H1 (cell line): ENCODE data around the gene SLPI. TPM values are rescaled to one million over a fixed set of nuclear protein-coding genes. Genes with fewer than 3 reads are reported as not detected.

Experiments used
- CTCF ChIA-PET: fragments of 300-600 bp; sonication (Branson Sonifier 250); formaldehyde crosslinking; loops from one replicate; lab custom pipeline; 2021; ENCODE audit not compliant: partially characterized antibody; lab: Charles Lee
- POLR2A ChIA-PET: fragments of 300-600 bp; sonication (Branson Sonifier 250); formaldehyde crosslinking; loops from one replicate; lab custom pipeline; 2021; ENCODE audit warnings: inconsistent platforms; ENCODE audit not compliant: partially characterized antibody; lab: Charles Lee
- DNase-seq, 2 experiments: peaks; one replicate each; pipeline versions ENCODE4 v3.0.0 to v3.0.0-alpha.2; 2010 to 2022; ENCODE audit warnings: low spot score in 2 of 2, low read depth in 1 of 2, mixed read lengths in 1 of 2
- FAIRE-seq: peaks from 2 replicates; lab custom pipeline; 2011; peaks lifted over from hg19 to GRCh38; lab: Jason Lieb, UNC
- H2AFZ ChIP-seq: 2 replicates; pipeline ENCODE4 v1.8.1; 2012; ENCODE audit warnings: low read length, inconsistent platforms
- H2AK5ac ChIP-seq: 2 replicates; pipeline ENCODE4 v1.6.1; 2013; ENCODE audit warnings: low read depth, low read length
- H2BK120ac ChIP-seq: replicated peaks from 2 replicates; pipeline ENCODE3; 2013; ENCODE audit warnings: low read depth, low read length, inconsistent platforms
- H2BK12ac ChIP-seq: 2 replicates; pipeline ENCODE4 v1.6.1; 2013; ENCODE audit warnings: low read depth, low read length
- H2BK15ac ChIP-seq: 2 replicates; pipeline ENCODE4 v1.6.1; 2013; ENCODE audit warnings: low read length
- H2BK20ac ChIP-seq: 2 replicates; pipeline ENCODE4 v1.6.1; 2013; ENCODE audit warnings: low read length
- H2BK5ac ChIP-seq: 2 replicates; pipeline ENCODE4 v1.6.1; 2013; ENCODE audit warnings: low read depth, low read length
- H3K14ac ChIP-seq: 2 replicates; pipeline ENCODE4 v1.6.1; 2013; ENCODE audit warnings: inconsistent platforms; ENCODE audit not compliant: insufficient read length
- H3K18ac ChIP-seq: 2 replicates; pipeline ENCODE4 v1.6.1; 2013; ENCODE audit warnings: low read length; ENCODE audit errors: extremely low read depth
- H3K23ac ChIP-seq: 2 replicates; pipeline ENCODE4 v1.6.1; 2013; ENCODE audit warnings: inconsistent platforms; ENCODE audit not compliant: insufficient read length
- H3K23me2 ChIP-seq: 2 replicates; pipeline ENCODE4 v1.6.1; 2013; ENCODE audit warnings: low read depth, low read length
- H3K27ac ChIP-seq: 2 replicates; pipeline ENCODE4 v1.6.1; 2011; ENCODE audit warnings: low read depth, low read length, inconsistent platforms
- H3K27me3 ChIP-seq, 4 experiments: replicated peaks in 1 of 4; 1 replicate in 1 of 4; 2 replicates in 3 of 4; pipeline versions ENCODE4 v1.6.1 to v1.8.1; 2011 to 2013; ENCODE audit warnings: low read length in 3 of 4, mild to moderate bottlenecking in 3 of 4, inconsistent platforms in 2 of 4, mixed read lengths in 2 of 4, moderate library complexity in 1 of 4; ENCODE audit not compliant: control insufficient read depth in 3 of 4, insufficient read depth in 3 of 4; ENCODE audit errors: extremely low read depth in 1 of 4
- H3K36me3 ChIP-seq, 4 experiments: 2 replicates each; pipeline versions ENCODE4 v1.6.1 to v1.8.1; 2011 to 2013; ENCODE audit warnings: mild to moderate bottlenecking in 4 of 4, low read length in 3 of 4, moderate library complexity in 2 of 4, control low read depth in 1 of 4, inconsistent platforms in 1 of 4; ENCODE audit not compliant: insufficient read depth in 4 of 4, control insufficient read depth in 2 of 4
- H3K4ac ChIP-seq: replicated peaks from 2 replicates; pipeline ENCODE3; 2013; ENCODE audit warnings: low read length, low read depth, mixed read lengths, inconsistent platforms; ENCODE audit not compliant: insufficient read length
- H3K4me1 ChIP-seq, 4 experiments: replicated peaks in 1 of 4; 1 replicate in 1 of 4; 2 replicates in 3 of 4; pipeline versions ENCODE4 v1.6.1 to v1.8.1; 2011 to 2013; ENCODE audit warnings: low read length in 3 of 4, inconsistent platforms in 2 of 4, mixed read lengths in 1 of 4; ENCODE audit not compliant: insufficient read depth in 4 of 4, control insufficient read depth in 3 of 4
- H3K4me2 ChIP-seq, 2 experiments: 2 replicates each; pipeline versions ENCODE4 v1.6.1 to v1.8.1; 2011 to 2013; ENCODE audit warnings: low read depth in 2 of 2, low read length in 2 of 2, control low read depth in 1 of 2, inconsistent platforms in 1 of 2, mild to moderate bottlenecking in 1 of 2; ENCODE audit not compliant: insufficient read depth in 1 of 2
- H3K4me3 ChIP-seq, 4 experiments: fragments of 200-600, 300-600 bp in 1 of 4; sonication (generic), shearing (Covaris generic), sonication (Bioruptor Twin) in 1 of 4; 2 replicates each; pipeline versions ENCODE4 v1.5.1 to v1.8.1; 2011 to 2016; ENCODE audit warnings: low read length in 4 of 4, low read depth in 3 of 4, control low read depth in 2 of 4, inconsistent platforms in 2 of 4, mild to moderate bottlenecking in 2 of 4, mixed read lengths in 1 of 4, moderate library complexity in 1 of 4; ENCODE audit not compliant: insufficient read depth in 2 of 4; ENCODE audit errors: extremely low read depth in 1 of 4
- H3K56ac ChIP-seq: replicated peaks from 2 replicates; pipeline ENCODE3; 2013; ENCODE audit warnings: low read depth, mild to moderate bottlenecking, mixed read lengths, low read length, inconsistent platforms; ENCODE audit not compliant: insufficient read length
- H3K79me1 ChIP-seq: 2 replicates; pipeline ENCODE4 v1.6.1; 2013; ENCODE audit warnings: low read depth, low read length, control low read depth
- H3K79me2 ChIP-seq, 2 experiments: 2 replicates each; pipeline versions ENCODE4 v1.6.1 to v1.8.1; 2012 to 2013; ENCODE audit warnings: low read length in 2 of 2, mild to moderate bottlenecking in 2 of 2, inconsistent platforms in 1 of 2; ENCODE audit not compliant: insufficient read depth in 2 of 2, control insufficient read depth in 1 of 2
- H3K9ac ChIP-seq, 4 experiments: replicated peaks in 1 of 4; 1 replicate in 1 of 4; 2 replicates in 3 of 4; pipeline versions ENCODE4 v1.6.1 to v1.8.1; 2011 to 2013; ENCODE audit warnings: low read depth in 3 of 4, low read length in 3 of 4, control low read depth in 2 of 4, mild to moderate bottlenecking in 2 of 4, moderate library complexity in 2 of 4, inconsistent platforms in 1 of 4; ENCODE audit errors: extremely low read depth in 1 of 4
- H3K9me3 ChIP-seq, 2 experiments: 2 replicates each; pipeline versions ENCODE4 v1.6.1 to v1.8.1; 2012 to 2013; ENCODE audit warnings: mild to moderate bottlenecking in 2 of 2, moderate library complexity in 2 of 2, control low read depth in 1 of 2, inconsistent platforms in 1 of 2, low read depth in 1 of 2, low read length in 1 of 2, mixed read lengths in 1 of 2; ENCODE audit not compliant: insufficient read depth in 2 of 2
- H4K20me1 ChIP-seq, 2 experiments: replicated peaks in 1 of 2; 2 replicates each; pipeline versions ENCODE3 to v1.8.1; 2011 to 2013; ENCODE audit warnings: inconsistent platforms in 2 of 2, low read length in 2 of 2, mild to moderate bottlenecking in 1 of 2; ENCODE audit not compliant: insufficient read depth in 2 of 2, control insufficient read depth in 1 of 2
- H4K5ac ChIP-seq: 2 replicates; pipeline ENCODE4 v1.6.1; 2013; ENCODE audit warnings: low read length, low read depth, mixed read lengths, inconsistent platforms; ENCODE audit not compliant: insufficient read length
- H4K8ac ChIP-seq: 2 replicates; pipeline ENCODE4 v1.8.0; 2013; ENCODE audit warnings: mild to moderate bottlenecking, moderate library complexity, low read length, inconsistent platforms; ENCODE audit not compliant: insufficient read depth; ENCODE audit errors: extremely low read depth
- H4K91ac ChIP-seq: replicated peaks from 2 replicates; pipeline ENCODE3; 2013; ENCODE audit warnings: low read length, mixed read lengths, inconsistent platforms; ENCODE audit not compliant: insufficient read length
- CHD1 ChIP-seq: IDR thresholded peaks from 2 replicates; pipeline ENCODE4 v1.6.1; 2012; ENCODE audit warnings: low read depth, low read length, improper control_type of control experiment
- CTBP2 ChIP-seq: IDR thresholded peaks from 2 replicates; pipeline ENCODE4 v1.7.0; 2011; ENCODE audit warnings: borderline replicate concordance, mild to moderate bottlenecking, moderate library complexity, mixed read lengths, low read length; ENCODE audit not compliant: insufficient read depth, insufficient read length
- E2F6 ChIP-seq: IDR thresholded peaks from 2 replicates; pipeline ENCODE4 v1.6.1; 2012; ENCODE audit warnings: inconsistent platforms
- JUND ChIP-seq: IDR thresholded peaks from 2 replicates; pipeline ENCODE4 v1.6.1; 2011; ENCODE audit warnings: mild to moderate bottlenecking, improper control_type of control experiment, low read length
- KDM1A ChIP-seq: fragments of 200-600, 300-600 bp; sonication (generic); IDR thresholded peaks from 2 replicates; pipeline ENCODE4 v1.7.1; 2016; ENCODE audit warnings: mild to moderate bottlenecking, low read length, borderline replicate concordance
- MAFK ChIP-seq: IDR thresholded peaks from 2 replicates; pipeline ENCODE4 v1.6.1; 2012; ENCODE audit warnings: low read depth, mild to moderate bottlenecking, improper control_type of control experiment, low read length
- RAD21 ChIP-seq, 2 experiments: IDR thresholded peaks in 1 of 2; conservative IDR thresholded peaks in 1 of 2; 2 replicates each; pipeline ENCODE4 v1.6.1; 2011; ENCODE audit warnings: low read depth in 2 of 2, low read length in 2 of 2, improper control_type of control experiment in 1 of 2, inconsistent platforms in 1 of 2, mild to moderate bottlenecking in 1 of 2, moderate library complexity in 1 of 2
- RBBP5 ChIP-seq: IDR thresholded peaks from 2 replicates; pipeline ENCODE4 v1.7.1; 2012; ENCODE audit warnings: low read depth, mild to moderate bottlenecking, inconsistent platforms, low read length, moderate library complexity, borderline replicate concordance
- SIN3A ChIP-seq, 2 experiments: IDR thresholded peaks in 1 of 2; conservative IDR thresholded peaks in 1 of 2; 2 replicates each; pipeline ENCODE4 v1.6.1; 2011 to 2012; ENCODE audit warnings: low read length in 2 of 2, improper control_type of control experiment in 1 of 2, low read depth in 1 of 2, mild to moderate bottlenecking in 1 of 2
- SIRT6 ChIP-seq: IDR thresholded peaks from one replicate; pipeline ENCODE4 v1.7.1; 2012; ENCODE audit warnings: low read length, inconsistent platforms
- TBP ChIP-seq: IDR thresholded peaks from 2 replicates; pipeline ENCODE4 v1.6.1; 2011; ENCODE audit warnings: low read depth, low read length, improper control_type of control experiment
- TCF12 ChIP-seq: IDR thresholded peaks from 2 replicates; pipeline ENCODE4 v1.6.1; 2011; ENCODE audit warnings: low read depth, mild to moderate bottlenecking, low read length
- ZNF274 ChIP-seq: IDR thresholded peaks from 2 replicates; pipeline ENCODE4 v1.7.0; 2012; ENCODE audit warnings: low read length, borderline replicate concordance; ENCODE audit errors: extremely low read depth
- WGBS, 2 experiments: shearing (Covaris generic) in 1 of 2; methylation state at CpG; one replicate each; pipeline versions ENCODE4 v1.1.6 to v1.1.7; 2013 to 2015; ENCODE audit warnings: low lambda C conversion rate in 2 of 2, mixed read lengths in 2 of 2, inconsistent platforms in 1 of 2, low coverage in 1 of 2, missing lambda C conversion rate in 1 of 2; ENCODE audit not compliant: insufficient replicate concordance in 2 of 2, insufficient coverage in 1 of 2, insufficient read length in 1 of 2; ENCODE audit errors: extremely low coverage in 1 of 2, missing lambda C conversion rate in 1 of 2; 5-methylcytosine and 5-hydroxymethylcytosine counted together
- polyA plus RNA-seq, 7 experiments: library from polyadenylated mRNA; depleted of rRNA in 3 of 7; stranded (reverse) in 5 of 7; unstranded in 2 of 7; fragments of >200 nt in 5 of 7; fragments of 200-250 nt in 2 of 7; gene quantifications; 1 replicate in 5 of 7; 2 replicates in 1 of 7; 4 replicates in 1 of 7; pipeline versions ENCODE4 v1.2.1 to v1.2.3, GENCODE V29; 2011 to 2013; ENCODE audit warnings: missing spikeins in 2 of 7, mixed read lengths in 2 of 7
- total RNA-seq: library from RNA; stranded (reverse); fragmentation: NEBNext Ultra II Directional; extraction: Animal tissue kit (Norgen Biotek cat#: 25700); gene quantifications from 2 replicates; pipeline ENCODE4 v1.2.1, GENCODE V29; 2021

SLPI gene
- total and polyA plus RNA-seq, 2 of the 8 experiments (the other 6 are each of a cell fraction or from before 2014, with no cell fraction given): not detected

GRCh38 chr20:45235995-45236394 lies 18.4 kb downstream of the SLPI start:
- WGBS, 2 experiments: 68% methylated on average over 4 of the region's 4 CpGs; no CpG with 5 or more reads in 1 of the 2 experiments
- H4K8ac ChIP-seq: peak overlapping the region; percentile 73
- no peak overlapping the region for H3K56ac ChIP-seq
- no peak overlapping the region for H3K23ac ChIP-seq
- no peaks in the 10 kb centered on the region; a peak in 2 of 4 replicates for H3K9me3 ChIP-seq
- FAIRE-seq: peak; percentile 77
- no peaks in the 10 kb centered on the region for H3K79me2 ChIP-seq
- H3K9ac ChIP-seq: no peak overlapping the region
- H2BK120ac ChIP-seq: no peak overlapping the region
- peak; percentile 34 to 84 for DNase-seq
- H3K23me2 ChIP-seq: no peaks in the 10 kb centered on the region
- H3K4me2 ChIP-seq: no peak overlapping the region
- no peak overlapping the region for H2AK5ac ChIP-seq
- H2AFZ ChIP-seq: 0 out of 2 replicates have a peak overlapping the region, but pooled peaks have one; percentile 52
- H2BK15ac ChIP-seq: 0 out of 2 replicates have a peak overlapping the region, but pooled peaks have one; percentile 16
- H3K4me1 ChIP-seq: no peaks in the 10 kb centered on the region; a peak in 1 of 7 replicates
- H3K4me3 ChIP-seq: no peak overlapping the region
- no peak overlapping the region for H2BK12ac ChIP-seq
- H4K91ac ChIP-seq: no peak overlapping the region
- no peak overlapping the region for H3K4ac ChIP-seq
- no peak overlapping the region for H2BK20ac ChIP-seq
- no peak overlapping the region for H4K5ac ChIP-seq
- no peaks in the 10 kb centered on the region for H3K79me1 ChIP-seq
- no peak overlapping the region for H3K18ac ChIP-seq
- no peak overlapping the region for H3K27ac ChIP-seq
- H3K14ac ChIP-seq: no peak overlapping the region
- no peak overlapping the region for H2BK5ac ChIP-seq
- no peaks in the 10 kb centered on the region for H4K20me1 ChIP-seq
- ChIA-PET POLR2A (no interaction called here), CTCF (interaction anchor here (0.6 to 3.4 kb wide), 5 partner anchors 10 to 116 kb away, joined by 3 to 31 read pairs (median 7); no protein-coding TSS in a partner anchor)
- no peaks in the 10 kb centered on the region for H3K36me3 ChIP-seq
- no peaks in the 10 kb centered on the region; a peak in 1 of 7 replicates for H3K27me3 ChIP-seq
- TF ChIP-seq E2F6 (no peak), ZNF274 (no peak), RBBP5 (no peak), KDM1A (no peak), JUND (no peak; the same call in 1 of the 2 replicates), TCF12 (0 out of 2 replicates have a peak, but pooled peaks have one; percentile 37), CTBP2 (no peak), RAD21 (IDR thresholded peaks at IDR 0.05 in 1 of 2, conservative IDR thresholded peaks at IDR 0.05 in 1 of 2; ENCODE audit: low read depth in 2 of 2, low read length in 2 of 2) (peak; percentile 69 to 81), SIN3A (conservative IDR thresholded peaks at IDR 0.05 in 1 of 2, IDR thresholded peaks at IDR 0.05 in 1 of 2; ENCODE audit: low read depth in 1 of 2, low read length in 2 of 2) (no peak), TBP (0 out of 2 replicates have a peak, but pooled peaks have one; percentile 14), CHD1 (no peak), MAFK (no peak), SIRT6 (no peak)
